ENCODE results near the gene FHIP1B. TPM values are rescaled to one million over a fixed set of nuclear protein-coding genes. Genes with fewer than 3 reads are reported as not detected.
"Not testable (repeated sequence)": the region's sequence is repeated elsewhere in the genome, so short reads cannot be mapped to it uniquely, and the experiment has no call there.

FHIP1B gene
- total RNA-seq, 4 donors from 2014 or later = 67.8 to 133 (median 90.9) TPM

DNA sequence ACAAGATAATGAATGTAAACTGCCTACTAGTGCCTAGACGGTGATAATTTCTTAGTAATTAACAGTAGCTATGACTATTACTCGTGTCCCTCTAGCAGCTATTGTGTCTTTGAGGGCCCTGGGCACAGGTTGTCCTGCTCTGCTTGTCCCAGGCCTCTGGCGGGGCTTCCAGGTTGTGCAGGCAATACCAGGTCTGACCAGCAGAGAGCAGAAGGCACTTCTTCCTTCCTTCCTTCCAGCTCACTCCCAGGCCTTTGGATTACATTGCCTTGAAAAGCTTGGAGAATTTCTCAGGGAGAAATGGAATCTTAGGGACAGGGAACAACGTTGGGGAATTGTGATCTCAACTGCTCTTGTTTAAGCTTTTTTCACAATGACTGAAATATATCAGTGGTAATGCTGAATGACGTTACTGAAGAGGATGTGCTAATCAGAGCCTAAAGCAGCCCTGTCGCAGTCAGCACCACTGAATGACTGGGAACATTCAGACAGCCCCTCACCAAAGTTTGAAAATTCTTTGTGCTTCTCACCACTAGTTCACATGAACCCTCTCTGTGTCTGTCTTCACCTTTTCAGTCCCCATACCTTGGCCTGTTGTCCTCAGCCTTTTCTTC, 16.8 kb upstream of the FHIP1B start:
- no peaks in the 10 kb centered on the region for H3K9me3 ChIP-seq
- 63% methylated on average over 6 of the region's 6 CpGs for WGBS
- TF ChIP-seq, protein P1, sequence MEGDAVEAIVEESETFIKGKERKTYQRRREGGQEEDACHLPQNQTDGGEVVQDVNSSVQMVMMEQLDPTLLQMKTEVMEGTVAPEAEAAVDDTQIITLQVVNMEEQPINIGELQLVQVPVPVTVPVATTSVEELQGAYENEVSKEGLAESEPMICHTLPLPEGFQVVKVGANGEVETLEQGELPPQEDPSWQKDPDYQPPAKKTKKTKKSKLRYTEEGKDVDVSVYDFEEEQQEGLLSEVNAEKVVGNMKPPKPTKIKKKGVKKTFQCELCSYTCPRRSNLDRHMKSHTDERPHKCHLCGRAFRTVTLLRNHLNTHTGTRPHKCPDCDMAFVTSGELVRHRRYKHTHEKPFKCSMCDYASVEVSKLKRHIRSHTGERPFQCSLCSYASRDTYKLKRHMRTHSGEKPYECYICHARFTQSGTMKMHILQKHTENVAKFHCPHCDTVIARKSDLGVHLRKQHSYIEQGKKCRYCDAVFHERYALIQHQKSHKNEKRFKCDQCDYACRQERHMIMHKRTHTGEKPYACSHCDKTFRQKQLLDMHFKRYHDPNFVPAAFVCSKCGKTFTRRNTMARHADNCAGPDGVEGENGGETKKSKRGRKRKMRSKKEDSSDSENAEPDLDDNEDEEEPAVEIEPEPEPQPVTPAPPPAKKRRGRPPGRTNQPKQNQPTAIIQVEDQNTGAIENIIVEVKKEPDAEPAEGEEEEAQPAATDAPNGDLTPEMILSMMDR (IDR thresholded peaks at IDR 0.05) = peak; percentile 64 to 70
- TF ChIP-seq POLR2AphosphoS5 (IDR thresholded peaks at IDR 0.05) = no peak
- no peaks in the 10 kb centered on the region for H3K36me3 ChIP-seq
- no peak for DNase-seq (ENCODE audit: low spot score in 2 of 2)
- peaks cover 23% of the 10 kb centered on the region for H3K4me1 ChIP-seq
- H3K27ac ChIP-seq = no peak overlapping the region
- no peak overlapping the region for H3K4me3 ChIP-seq
- no peaks in the 10 kb centered on the region for H3K27me3 ChIP-seq

GRCh38 chr11:6249770-6250555, 15.5 kb upstream of the FHIP1B start:
- no peak for TF ChIP-seq POLR2A (IDR thresholded peaks at IDR 0.05)
- no peak for TF ChIP-seq POLR2AphosphoS5 (IDR thresholded peaks at IDR 0.05)
- no peak for TF ChIP-seq EP300 (IDR thresholded peaks at IDR 0.05)
- TF ChIP-seq, protein P1 (IDR thresholded peaks at IDR 0.05) = no peak
- 14% methylated on average over 3 of the region's 3 CpGs for WGBS

GRCh38 chr11:6248897-6249296, 14.5 kb upstream of the FHIP1B start:
- WGBS = 89% methylated on average over 3 of the region's 3 CpGs
- not testable (repeated sequence) for H3K9me3 ChIP-seq; DNase-seq (ENCODE audit: low spot score in 2 of 2); H3K27me3 ChIP-seq; H3K4me3 ChIP-seq; H3K36me3 ChIP-seq
- peaks cover 23% of the 10 kb centered on the region for H3K4me1 ChIP-seq
- peak overlapping the region; percentile 5 for H3K27ac ChIP-seq

More at GRCh38 chr11:6249770-6250555, 15.5 kb upstream of the FHIP1B start:
- Histone ChIP-seq H3K36me3 (no peaks in the 10 kb centered on the region), H3K27ac (no peak overlapping the region), H3K4me3 (no peak overlapping the region), H3K27me3 (no peaks in the 10 kb centered on the region), H3K9me3 (no peaks in the 10 kb centered on the region), H3K4me1 (peaks cover 23% of the 10 kb centered on the region)
- DNase-seq (ENCODE audit: low spot score in 2 of 2) = peak in 1 of 2 donors; percentile 75

- no peaks in the 10 kb centered on the region for H3K9me3 ChIP-seq
- whole genome bisulfite sequencing = 65% methylated on average over 1 of the region's 1 CpG
- TF ChIP-seq, protein P1 (IDR thresholded peaks at IDR 0.05) = no peak
- H3K36me3 ChIP-seq = no peaks in the 10 kb centered on the region
- DNase-seq (ENCODE audit: low spot score in 2 of 2) = no peak
- H3K27me3 ChIP-seq = no peaks in the 10 kb centered on the region
- H3K4me1 ChIP-seq = peaks cover 23% of the 10 kb centered on the region
- no peak overlapping the region for H3K4me3 ChIP-seq
- H3K27ac ChIP-seq = no peak overlapping the region
Measured at GRCh38 chr11:6248248-6248647, 13.8 kb upstream of the FHIP1B start.

DNA sequence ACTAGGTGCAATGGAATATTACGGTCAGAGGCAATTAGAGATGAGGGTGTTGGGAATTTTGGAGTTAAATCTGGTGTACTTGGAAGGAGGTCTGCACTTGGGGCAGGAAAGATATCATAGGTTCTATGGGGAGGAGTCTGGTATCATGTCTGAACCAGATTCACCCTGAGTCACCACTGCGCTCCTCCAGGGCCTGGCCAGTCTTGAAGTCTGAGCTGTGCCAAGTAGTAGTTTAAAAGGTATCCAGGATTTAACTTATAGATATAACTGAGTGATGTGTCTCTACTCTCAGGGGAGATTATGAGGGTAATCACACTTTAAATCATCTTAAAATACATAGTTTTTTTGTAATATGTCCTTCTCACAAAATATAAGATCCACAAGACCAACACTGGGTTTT, 11.1 kb upstream of the FHIP1B start:
- Histone ChIP-seq H3K36me3 (no peaks in the 10 kb centered on the region), H3K4me3 (no peak overlapping the region), H3K9me3 (no peaks in the 10 kb centered on the region), H3K27ac (no peak overlapping the region), H3K27me3 (no peaks in the 10 kb centered on the region), H3K4me1 (peaks cover 15% of the 10 kb centered on the region)
- WGBS = 69% methylated on average over 2 of the region's 2 CpGs
- no peak for DNase-seq (ENCODE audit: low spot score in 2 of 2)
- TF ChIP-seq, protein P1 (IDR thresholded peaks at IDR 0.05) = no peak
- no peak for TF ChIP-seq EP300 (IDR thresholded peaks at IDR 0.05)
- TF ChIP-seq POLR2AphosphoS5 (IDR thresholded peaks at IDR 0.05) = no peak
- TF ChIP-seq POLR2A (IDR thresholded peaks at IDR 0.05) = no peak

All from suprapubic skin (tissue), 4 donors.